Endothelial cell of umbilical vein (primary cell): ENCODE measurements around the gene ANO9. TPM values are rescaled to one million over a fixed set of nuclear protein-coding genes. Genes with fewer than 3 reads are reported as not detected.

Experiments
- BruUV-seq: library from RNA; stranded (reverse); fragments of 400-500 nt; replicated peaks from 2 replicates; lab custom pipeline; 2021; lab: Mats Ljungman, UMichigan
- CTCF ChIA-PET: fragments of 300-600, 350-600 bp; sonication (Branson Sonifier 250); formaldehyde crosslinking; loops from one replicate; lab custom pipeline; 2021; ENCODE audit warnings: antibody characterized with exemption, inconsistent platforms; lab: Charles Lee
- POLR2A ChIA-PET: fragments of 300-600, 350-600 bp; sonication (Branson Sonifier 250); formaldehyde crosslinking; loops from one replicate; lab custom pipeline; 2021; ENCODE audit warnings: antibody characterized with exemption, inconsistent platforms; lab: Charles Lee
- DNase-seq: peaks from one replicate; pipeline ENCODE4 v3.0.0-alpha.2; 2011; ENCODE audit warnings: low read depth, low spot score
- FAIRE-seq: peaks from 2 replicates; lab custom pipeline; 2011; peaks lifted over from hg19 to GRCh38; lab: Jason Lieb, UNC
- H2AFZ ChIP-seq: 2 replicates; pipeline ENCODE4 v1.6.0; 2012; ENCODE audit warnings: low read depth, low read length, control low read depth, inconsistent platforms
- H3K27ac ChIP-seq: 2 replicates; pipeline ENCODE4 v1.5.1; 2011; ENCODE audit warnings: low read depth, mild to moderate bottlenecking, control low read depth, low read length, moderate library complexity; ENCODE audit not compliant: insufficient read depth
- H3K27me3 ChIP-seq, 2 experiments: 2 replicates each; pipeline versions ENCODE4 v1.6.0 to v1.6.1; 2011; ENCODE audit warnings: low read length in 2 of 2, mixed read lengths in 1 of 2; ENCODE audit not compliant: control insufficient read depth in 2 of 2, insufficient read depth in 2 of 2
- H3K36me3 ChIP-seq, 2 experiments: 2 replicates in 1 of 2; 3 replicates in 1 of 2; pipeline ENCODE4 v1.5.1; 2011; ENCODE audit warnings: low read length in 2 of 2, mild to moderate bottlenecking in 1 of 2, moderate library complexity in 1 of 2; ENCODE audit not compliant: control insufficient read depth in 2 of 2, insufficient read depth in 2 of 2; ENCODE audit errors: extremely low read depth in 1 of 2
- H3K4me1 ChIP-seq: 3 replicates; pipeline ENCODE4 v1.5.1; 2011; ENCODE audit warnings: mild to moderate bottlenecking, low read length; ENCODE audit not compliant: control insufficient read depth, insufficient read depth; ENCODE audit errors: extremely low read depth
- H3K4me2 ChIP-seq: 2 replicates; pipeline ENCODE4 v1.6.1; 2011; ENCODE audit warnings: low read length, control low read depth, mixed read lengths; ENCODE audit not compliant: insufficient read depth
- H3K4me3 ChIP-seq, 3 experiments: fragments of 200-600 bp in 1 of 3; sonication (generic), shearing (Covaris generic) in 1 of 3; replicated peaks in 1 of 3; 2 replicates each; pipeline ENCODE4 v1.5.1; 2011 to 2016; ENCODE audit warnings: control low read depth in 3 of 3, low read length in 3 of 3, mild to moderate bottlenecking in 2 of 3, inconsistent platforms in 1 of 3, low read depth in 1 of 3, moderate library complexity in 1 of 3; ENCODE audit not compliant: insufficient read depth in 1 of 3
- H3K79me2 ChIP-seq: 2 replicates; pipeline ENCODE4 v1.6.0; 2012; ENCODE audit warnings: low read length, inconsistent platforms; ENCODE audit not compliant: control insufficient read depth, insufficient read depth
- H3K9ac ChIP-seq: replicated peaks from 2 replicates; pipeline ENCODE3; 2011; ENCODE audit warnings: low read length, control low read depth; ENCODE audit not compliant: insufficient read depth; ENCODE audit errors: extremely low read depth
- H3K9me1 ChIP-seq: replicated peaks from 3 replicates; pipeline ENCODE4 v1.6.0; 2011; ENCODE audit warnings: mild to moderate bottlenecking, low read length; ENCODE audit not compliant: control insufficient read depth, insufficient read depth; ENCODE audit errors: extremely low read depth
- H3K9me3 ChIP-seq: replicated peaks from 2 replicates; pipeline ENCODE4 v1.5.1; 2012; ENCODE audit warnings: low read length, inconsistent platforms; ENCODE audit not compliant: control insufficient read depth, insufficient read depth
- H4K20me1 ChIP-seq: replicated peaks from 2 replicates; pipeline ENCODE3; 2011; ENCODE audit warnings: mild to moderate bottlenecking, low read length; ENCODE audit not compliant: control insufficient read depth, insufficient read depth; ENCODE audit errors: extremely low read depth
- EZH2 ChIP-seq: IDR thresholded peaks from 2 replicates; pipeline ENCODE4 v1.6.1; 2012; ENCODE audit warnings: borderline replicate concordance, low read depth, mild to moderate bottlenecking, moderate library complexity, low read length, inconsistent platforms; ENCODE audit not compliant: severe bottlenecking
- FOS ChIP-seq: IDR thresholded peaks from 2 replicates; pipeline ENCODE4 v1.6.1; 2011; ENCODE audit warnings: mild to moderate bottlenecking, low read length, moderate library complexity, borderline replicate concordance; ENCODE audit not compliant: insufficient read depth
- GATA2 ChIP-seq: IDR thresholded peaks from 2 replicates; pipeline ENCODE4 v1.7.0; 2011; ENCODE audit warnings: low read depth, mild to moderate bottlenecking, moderate library complexity, mixed read lengths, low read length; ENCODE audit not compliant: insufficient read length, insufficient read depth
- JUN ChIP-seq: IDR thresholded peaks from 2 replicates; pipeline ENCODE4 v1.6.1; 2011; ENCODE audit warnings: borderline replicate concordance, low read depth; ENCODE audit not compliant: insufficient read length, insufficient read depth
- MAX ChIP-seq: IDR thresholded peaks from 2 replicates; pipeline ENCODE4 v1.6.1; 2011; ENCODE audit not compliant: insufficient read depth, insufficient read length
- MYC ChIP-seq: IDR thresholded peaks from one replicate; pipeline ENCODE4 v1.6.1; 2011; ENCODE audit warnings: mild to moderate bottlenecking, low read depth, low read length
- POLR2A ChIP-seq: IDR thresholded peaks from 2 replicates; pipeline ENCODE4 v1.6.1; 2012; ENCODE audit warnings: low read depth, mild to moderate bottlenecking, control low read depth, low read length
- POLR2AphosphoS5 ChIP-seq: IDR thresholded peaks from 2 replicates; pipeline ENCODE4 v1.6.1; 2012; ENCODE audit warnings: low read depth, mild to moderate bottlenecking, control low read depth, low read length, moderate library complexity; ENCODE audit not compliant: insufficient read depth
- dilution Hi-C: fragments of 300-500 bp; cut with MboI; formaldehyde crosslinking; loops from one replicate; pipeline ENCODE4 v1.15.0; 2019; ENCODE audit warnings: low sequenced_read_pairs; ENCODE audit not compliant: extremely low pct_ligation_motif_present
- intact Hi-C: fragments of 100-400 bp; cut with micrococcal nuclease; formaldehyde crosslinking; loops from one replicate; pipeline ENCODE4 v1.10.0; 2022
- polyA plus RNA-seq, 4 experiments: library from polyadenylated mRNA; depleted of rRNA in 3 of 4; stranded (reverse) in 3 of 4; unstranded in 1 of 4; fragments of >200 nt; gene quantifications; 2 replicates each; pipeline versions ENCODE4 v1.2.1 to v1.2.3, GENCODE V29; 2011 to 2012; ENCODE audit warnings: missing spikeins in 1 of 4
- total RNA-seq: library from RNA; stranded (reverse); gene quantifications from 2 replicates; pipeline ENCODE4 v1.2.3, GENCODE V29; 2021

ANO9 gene
- total and polyA plus RNA-seq, 2 donors (not counting 3 experiments of a cell fraction or from before 2014, with no cell fraction given), result 0.23 TPM; not detected in 1

GRCh38 chr11:400241-400689, 41.5 kb downstream of the ANO9 start:
- dilution Hi-C loops (no loop called here), intact Hi-C loops (no loop called here)
- Histone ChIP-seq H3K27ac (no peak overlapping the region), H3K4me2 (no peak overlapping the region), H3K9ac (no peak overlapping the region), H4K20me1 (no peaks in the 10 kb centered on the region), H2AFZ (no peak overlapping the region), H3K27me3 (peaks cover 0 to 3% of the 10 kb centered on the region in 2 experiments), H3K9me3 (no peaks in the 10 kb centered on the region), H3K36me3 (no peaks in the 10 kb centered on the region), H3K4me3 (no peak overlapping the region), H3K4me1 (peaks cover 2% of the 10 kb centered on the region), H3K9me1 (no peaks in the 10 kb centered on the region), H3K79me2 (no peaks in the 10 kb centered on the region)
- DNase-seq (no peak), FAIRE-seq (no peak)
- no TSS peak for BruUV-seq
- ChIA-PET POLR2A (no interaction called here), CTCF (interaction anchor here (1.1 kb wide), 1 partner anchor 49 kb away, joined by 3 read pairs; no protein-coding TSS in a partner anchor)
- TF ChIP-seq POLR2A (no peak), FOS (no peak)

DNA sequence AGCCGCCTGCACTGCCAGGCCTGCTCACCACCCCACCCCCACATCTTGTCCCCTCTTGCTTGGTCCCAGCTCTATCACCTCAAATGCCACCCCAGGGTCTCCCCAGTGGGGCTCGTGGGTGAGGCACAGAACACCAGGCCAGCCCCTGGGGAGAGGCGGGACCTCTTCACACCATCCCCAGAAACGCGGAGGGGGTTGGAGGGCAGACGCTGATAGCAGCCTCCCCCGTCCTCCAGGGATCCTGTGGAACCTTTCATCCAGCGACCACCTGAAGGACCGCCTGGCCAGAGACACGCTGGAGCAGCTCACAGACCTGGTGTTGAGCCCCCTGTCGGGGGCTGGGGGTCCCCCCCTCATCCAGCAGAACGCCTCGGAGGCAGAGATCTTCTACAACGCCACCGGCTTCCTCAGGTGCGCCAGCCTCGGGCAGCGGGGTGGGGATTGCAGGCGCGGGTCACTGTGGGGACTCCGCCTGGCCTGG, 42.0 kb downstream of the ANO9 start:
- Histone ChIP-seq H3K36me3 (no peaks in the 10 kb centered on the region), H3K9ac (no peak overlapping the region), H3K4me2 (no peak overlapping the region), H3K9me3 (no peaks in the 10 kb centered on the region), H3K27ac (no peak overlapping the region), H3K79me2 (no peaks in the 10 kb centered on the region), H3K27me3 (peaks cover 0 to 3% of the 10 kb centered on the region in 2 experiments), H3K4me1 (peaks cover 2% of the 10 kb centered on the region), H4K20me1 (no peaks in the 10 kb centered on the region), H2AFZ (no peak overlapping the region), H3K9me1 (no peaks in the 10 kb centered on the region), H3K4me3 (no peak overlapping the region)
- POLR2A ChIA-PET, result no interaction called here
- BruUV-seq, result no TSS peak
- TF ChIP-seq MYC (no peak), FOS (no peak), POLR2AphosphoS5 (no peak), GATA2 (no peak), EZH2 (no peak), JUN (no peak), POLR2A (no peak), MAX (no peak)
- intact Hi-C loops (no loop called here), dilution Hi-C loops (no loop called here)
- no peak for FAIRE-seq
- CTCF ChIA-PET, result interaction anchor here (0.9 to 1.1 kb wide), 2 partner anchors 49 to 95 kb away, joined by 3 to 4 read pairs; no protein-coding TSS in a partner anchor
- DNase-seq, result no peak
